Large intestine (tissue), 3 donors: ENCODE data around the gene XXYLT1. TPM values are rescaled to one million over a fixed set of nuclear protein-coding genes. Genes with fewer than 3 reads are reported as not detected.
A peak's percentile ranks its signal among the peaks of the same experiment; 100 is the strongest.
"Not testable (repeated sequence)": the region's sequence is repeated elsewhere in the genome, so short reads cannot be mapped to it uniquely, and the experiment has no call there.

Source experiments
- DNase-seq, 2 donors: peaks; one replicate each; pipeline versions ENCODE4 v3.0.0 to v3.0.0-alpha.2; 2013
- H3K27ac ChIP-seq: one replicate; pipeline ENCODE4 v1.5.1; 2013; ENCODE audit warnings: low read length
- H3K27me3 ChIP-seq: 2 replicates; pipeline ENCODE4 v1.6.1; 2013; ENCODE audit warnings: low read length; ENCODE audit not compliant: control insufficient read depth, insufficient read depth
- H3K36me3 ChIP-seq: 2 replicates; pipeline ENCODE4 v1.6.1; 2013; ENCODE audit warnings: low read length; ENCODE audit not compliant: control insufficient read depth, insufficient read depth
- H3K4me1 ChIP-seq: one replicate; pipeline ENCODE4 v1.6.1; 2013; ENCODE audit warnings: low read length; ENCODE audit not compliant: control insufficient read depth, insufficient read depth
- H3K4me3 ChIP-seq: one replicate; pipeline ENCODE4 v1.5.1; 2013; ENCODE audit warnings: low read length
- H3K9me3 ChIP-seq: one replicate; pipeline ENCODE4 v1.6.1; 2013; ENCODE audit warnings: mild to moderate bottlenecking, low read depth, low read length, moderate library complexity; ENCODE audit not compliant: control insufficient read depth
- WGBS: methylation state at CpG from one replicate; pipeline ENCODE4 v1.1.5; 2013; ENCODE audit warnings: low lambda C conversion rate; ENCODE audit not compliant: insufficient coverage; 5-methylcytosine and 5-hydroxymethylcytosine counted together
- polyA plus RNA-seq: library from polyadenylated mRNA; unstranded; fragments of 120-200 nt; gene quantifications from one replicate; pipeline ENCODE4 v1.2.1, GENCODE V29; 2013

The XXYLT1 gene
- polyA plus RNA-seq, 1 donor = 14.0 TPM

DNA sequence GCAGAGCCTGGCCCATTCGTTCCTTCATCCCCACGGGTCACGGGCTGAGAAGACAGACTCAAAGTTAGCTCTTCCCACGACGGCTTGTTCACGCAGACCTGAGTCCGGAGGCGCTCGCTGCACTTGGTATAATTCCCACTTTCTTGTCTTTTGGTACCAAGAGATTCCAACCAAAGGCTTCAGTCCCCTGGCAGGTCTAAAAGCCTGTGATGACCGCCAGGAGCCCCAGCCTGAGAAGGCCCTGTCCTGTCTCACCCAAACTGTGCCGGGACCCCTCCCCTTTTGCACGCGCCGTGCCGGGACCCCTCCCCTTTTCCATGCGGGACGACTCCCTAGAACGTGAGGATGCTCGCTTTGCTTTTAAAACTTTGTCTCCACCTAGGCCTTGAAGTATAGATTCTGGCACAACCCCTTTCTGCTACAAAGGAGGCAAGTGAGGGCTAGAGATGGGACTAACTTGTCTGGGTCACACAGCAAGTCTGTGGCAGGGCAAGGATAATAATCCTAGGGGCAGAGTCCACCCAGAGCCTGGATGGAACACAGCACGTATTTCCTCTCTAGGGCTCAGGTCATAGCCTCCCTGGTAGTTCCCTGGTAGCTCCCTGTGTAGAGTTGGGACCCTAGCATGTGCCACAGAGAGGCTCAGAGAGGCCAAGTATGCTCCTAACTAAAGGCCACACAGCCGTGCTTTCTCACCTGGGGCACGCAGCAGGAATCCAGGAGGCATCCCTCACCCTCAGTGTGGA is 211.3 kb downstream of the XXYLT1 start:
- Histone ChIP-seq H3K4me3 (no peak overlapping the region), H3K36me3 (no peaks in the 10 kb centered on the region), H3K27ac (no peak overlapping the region), H3K9me3 (no peaks in the 10 kb centered on the region), H3K27me3 (no peaks in the 10 kb centered on the region), H3K4me1 (peaks cover 23% of the 10 kb centered on the region)
- peak; percentile 56 to 82 for DNase-seq
- no CpG with 5 or more reads among the region's 22 CpGs for WGBS

DNA sequence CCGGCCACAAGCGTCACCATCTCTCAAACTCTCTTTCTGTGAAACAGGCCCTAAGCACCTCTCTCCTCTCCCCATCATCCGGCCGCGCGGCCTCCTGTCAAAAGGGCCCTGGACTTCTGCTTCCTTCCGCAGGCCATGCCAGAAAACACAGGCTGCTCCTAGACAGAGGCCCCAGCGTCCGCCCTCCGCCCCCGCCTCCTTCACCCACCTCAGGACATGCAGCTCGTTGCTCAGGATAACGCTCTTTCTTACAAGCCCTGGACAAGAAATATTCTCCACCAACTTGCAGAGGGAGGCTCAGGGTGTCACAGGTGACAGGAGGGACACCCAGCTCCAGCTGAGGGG is 212.0 kb downstream of the XXYLT1 start:
- no peak overlapping the region for H3K27ac ChIP-seq
- WGBS = no CpG with 5 or more reads among the region's 13 CpGs
- no peaks in the 10 kb centered on the region for H3K9me3 ChIP-seq
- DNase-seq = no peak
- H3K36me3 ChIP-seq = no peaks in the 10 kb centered on the region
- no peaks in the 10 kb centered on the region for H3K27me3 ChIP-seq
- no peak overlapping the region for H3K4me3 ChIP-seq
- peaks cover 17% of the 10 kb centered on the region for H3K4me1 ChIP-seq

DNA sequence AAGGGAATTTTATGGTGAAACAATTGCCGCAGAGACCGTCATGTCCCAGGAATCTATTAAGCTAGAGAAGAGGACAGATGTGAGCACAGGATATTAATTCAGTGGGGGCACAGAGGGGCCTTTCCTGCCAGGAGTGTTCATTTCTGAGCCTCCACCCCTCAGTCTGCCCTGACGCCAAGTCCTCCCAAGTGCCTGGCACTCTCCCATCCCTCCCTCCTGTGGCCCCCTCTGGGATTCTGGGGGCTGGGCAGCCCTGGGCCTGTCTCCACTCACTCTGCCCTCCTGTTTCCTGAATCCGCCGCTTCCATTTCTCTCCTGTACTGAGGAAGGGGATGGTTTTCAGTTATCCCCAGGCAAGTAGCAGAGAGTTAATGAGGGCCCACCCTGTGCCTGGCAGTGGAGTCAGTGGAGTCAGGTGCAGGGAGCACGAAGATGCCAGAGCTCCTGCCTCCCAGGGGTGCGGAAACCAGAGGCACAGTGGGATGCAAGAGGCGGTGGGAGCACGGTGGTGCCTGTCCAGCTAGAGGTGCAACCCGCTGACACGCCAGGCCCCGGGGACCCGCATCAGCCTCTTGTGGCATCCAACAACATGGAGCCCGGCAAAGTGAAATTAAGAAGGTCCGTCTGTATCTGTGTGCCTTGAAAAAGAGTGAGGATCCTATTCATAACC is 212.5 kb downstream of the XXYLT1 start:
- no peak overlapping the region for H3K4me3 ChIP-seq
- H3K4me1 ChIP-seq = peaks cover 12% of the 10 kb centered on the region
- H3K36me3 ChIP-seq = no peaks in the 10 kb centered on the region
- no CpG with 5 or more reads among the region's 15 CpGs for WGBS
- no peak for DNase-seq
- H3K27me3 ChIP-seq = no peaks in the 10 kb centered on the region
- no peak overlapping the region for H3K27ac ChIP-seq
- no peaks in the 10 kb centered on the region for H3K9me3 ChIP-seq

DNA sequence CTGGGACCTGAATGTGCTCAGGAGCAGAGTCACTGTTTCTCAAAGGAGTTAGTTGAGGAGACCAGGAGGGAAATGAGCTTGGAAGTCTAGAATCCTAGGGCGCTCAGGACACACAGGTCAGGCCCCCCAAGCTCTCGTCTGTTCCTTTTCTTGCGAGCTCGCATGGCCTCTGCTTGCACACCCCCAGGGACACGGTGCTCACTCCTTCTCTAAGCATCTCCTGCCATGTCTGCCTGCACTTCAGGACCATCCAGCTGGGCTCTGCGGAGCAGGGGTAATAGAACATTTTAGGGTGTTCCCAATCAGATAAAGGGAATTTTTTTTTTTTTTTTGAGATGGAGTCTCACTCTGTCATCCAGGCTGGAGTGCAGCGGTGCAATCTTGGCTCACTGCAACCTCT is 213.2 kb downstream of the XXYLT1 start:
- peaks cover 8% of the 10 kb centered on the region for H3K4me1 ChIP-seq
- no peak overlapping the region for H3K27ac ChIP-seq
- DNase-seq = no peak
- no CpG with 5 or more reads among the region's 7 CpGs for WGBS
- no peaks in the 10 kb centered on the region for H3K9me3 ChIP-seq
- no peaks in the 10 kb centered on the region for H3K36me3 ChIP-seq
- H3K4me3 ChIP-seq = no peak overlapping the region
- no peaks in the 10 kb centered on the region for H3K27me3 ChIP-seq

DNA sequence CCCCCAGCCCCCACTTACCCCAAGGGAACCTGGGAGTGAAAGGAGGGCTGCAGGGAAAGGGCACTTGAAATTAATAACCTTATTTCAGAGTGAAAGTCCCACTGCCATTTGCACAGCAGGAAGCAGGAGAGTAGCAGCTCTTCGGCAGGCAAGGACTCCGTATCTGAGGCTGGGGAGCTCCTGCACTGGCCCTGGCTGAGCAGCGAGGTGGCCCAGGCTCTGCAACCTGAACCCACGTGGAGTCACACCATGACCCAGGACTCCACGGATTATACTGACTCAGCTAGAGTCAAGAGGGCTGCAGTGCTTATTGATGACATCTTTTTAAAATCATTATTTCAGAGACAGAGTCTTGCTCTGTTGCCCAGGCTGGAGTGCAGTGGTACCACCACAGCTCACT is 214.5 kb downstream of the XXYLT1 start:
- no peaks in the 10 kb centered on the region for H3K27me3 ChIP-seq
- H3K4me1 ChIP-seq = peaks cover 8% of the 10 kb centered on the region
- no peak overlapping the region for H3K27ac ChIP-seq
- no CpG with 5 or more reads among the region's 5 CpGs for WGBS
- no peaks in the 10 kb centered on the region for H3K9me3 ChIP-seq
- H3K36me3 ChIP-seq = no peaks in the 10 kb centered on the region
- no peak overlapping the region for H3K4me3 ChIP-seq
- DNase-seq = no peak

DNA sequence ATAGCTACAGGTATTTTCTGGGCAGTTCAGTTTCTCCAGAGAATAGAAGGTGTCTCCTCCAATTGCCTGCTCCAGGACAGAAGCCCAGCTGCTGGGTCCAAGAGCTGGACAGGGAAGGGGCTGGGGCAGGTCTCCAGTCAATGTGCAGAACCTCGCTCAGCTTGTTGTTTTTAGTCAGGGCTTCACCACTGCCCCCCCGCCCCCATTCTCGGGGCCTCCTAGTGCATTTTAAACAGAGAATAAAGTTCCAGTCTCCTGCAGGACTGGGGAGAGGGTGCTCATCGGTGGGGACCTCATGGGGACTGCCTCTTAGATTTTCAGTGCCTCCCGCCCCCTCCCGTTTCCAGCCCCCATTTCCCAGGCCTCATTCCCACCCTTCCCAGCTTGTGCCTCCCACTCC is 216.6 kb downstream of the XXYLT1 start:
- H3K9me3 ChIP-seq = no peaks in the 10 kb centered on the region
- H3K27ac ChIP-seq = no peak overlapping the region
- no peak overlapping the region for H3K4me3 ChIP-seq
- H3K36me3 ChIP-seq = no peaks in the 10 kb centered on the region
- no peak for DNase-seq
- no CpG with 5 or more reads among the region's 6 CpGs for WGBS
- H3K27me3 ChIP-seq = no peaks in the 10 kb centered on the region
- H3K4me1 ChIP-seq = no peaks in the 10 kb centered on the region

DNA sequence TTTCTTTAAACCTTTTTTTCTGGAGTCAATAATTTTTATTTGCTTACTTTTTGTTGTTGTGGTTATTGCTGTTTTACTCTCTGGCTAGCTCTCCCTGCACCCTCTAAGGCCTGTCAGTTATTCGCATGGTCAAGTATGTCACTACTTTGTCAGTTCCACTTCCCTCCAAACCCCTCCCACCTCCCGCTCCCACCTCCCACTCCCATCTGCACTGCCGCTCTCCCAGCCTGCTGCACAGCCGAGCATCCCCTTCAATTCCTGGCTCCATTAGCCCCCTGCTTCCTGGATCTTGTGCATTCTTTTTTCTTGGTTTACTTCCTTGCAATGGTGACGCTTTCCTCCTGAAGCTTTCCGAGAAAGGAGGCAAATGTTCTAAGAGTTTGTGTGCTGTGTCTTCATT is 218.0 kb downstream of the XXYLT1 start:
- WGBS = 88% methylated on average over 1 of the region's 6 CpGs

DNA sequence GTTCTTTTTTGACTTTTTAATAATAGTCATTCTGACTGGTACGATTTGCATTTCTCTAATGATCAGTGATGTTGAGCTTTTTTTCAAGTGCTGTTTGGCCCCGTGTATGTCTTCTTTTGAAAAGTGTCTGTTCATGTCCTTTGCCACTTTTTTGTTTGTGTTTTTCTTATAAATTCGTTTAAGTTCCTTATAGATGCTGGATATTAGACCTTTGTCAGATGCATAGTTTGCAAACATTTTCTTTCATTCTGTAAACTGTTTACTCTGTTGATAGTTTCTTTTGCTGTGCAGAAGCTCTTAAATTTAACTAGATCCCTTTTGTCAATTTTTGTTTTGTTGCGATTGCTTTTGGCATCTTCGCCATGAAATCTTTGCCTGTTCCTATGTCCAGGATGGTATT is 220.7 kb downstream of the XXYLT1 start:
- not testable (repeated sequence) for H3K27ac ChIP-seq, H3K27me3 ChIP-seq, H3K9me3 ChIP-seq, H3K4me1 ChIP-seq, H3K36me3 ChIP-seq, DNase-seq, H3K4me3 ChIP-seq
- 100% methylated on average over 2 of the region's 5 CpGs for WGBS

More for the DNA sequence above, 218.0 kb downstream of the XXYLT1 start:
- Histone ChIP-seq H3K4me3 (no peak overlapping the region), H3K27me3 (no peaks in the 10 kb centered on the region), H3K36me3 (no peaks in the 10 kb centered on the region), H3K9me3 (no peaks in the 10 kb centered on the region), H3K4me1 (no peaks in the 10 kb centered on the region), H3K27ac (no peak overlapping the region)
- DNase-seq = no peak

DNA sequence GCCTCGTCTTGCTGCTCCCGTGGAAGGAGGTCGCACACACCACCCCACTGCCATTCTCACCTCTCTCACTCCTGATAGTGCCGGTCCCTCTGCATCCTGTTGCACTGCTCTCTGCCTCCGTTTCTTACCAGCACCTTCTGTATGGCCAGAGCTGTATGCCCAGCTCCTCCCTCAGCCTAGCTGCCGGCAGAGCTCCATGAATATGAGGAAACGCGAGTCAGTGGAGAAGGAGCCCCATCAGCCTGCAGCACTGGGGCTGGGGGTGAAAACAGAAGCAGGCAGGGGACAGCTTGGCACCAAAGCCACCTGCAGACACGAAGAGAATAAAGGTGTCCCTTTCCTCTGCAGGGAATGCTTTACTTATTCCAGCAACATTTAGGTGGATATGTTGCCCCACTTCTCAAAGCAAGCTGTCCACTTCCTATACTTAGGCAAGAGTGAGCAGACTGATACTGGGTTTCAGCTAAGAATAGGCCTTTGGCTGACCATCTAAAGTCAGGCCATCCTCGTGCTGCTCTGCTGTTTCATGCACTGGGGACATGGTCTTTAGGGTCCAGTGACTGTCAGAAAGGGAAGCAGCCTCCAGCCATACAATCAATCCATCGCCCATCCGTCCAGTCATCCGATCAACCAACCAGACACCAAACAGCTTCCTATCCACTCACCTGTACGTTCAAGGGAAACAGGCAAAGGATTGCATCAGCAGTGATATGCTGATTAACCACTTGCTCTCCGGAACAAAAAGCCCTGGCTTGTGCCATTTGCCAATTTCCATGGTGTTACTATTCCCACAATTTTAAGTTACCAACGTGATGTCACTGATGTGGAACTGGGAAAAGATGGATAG is 222.7 kb downstream of the XXYLT1 start:
- H3K4me3 ChIP-seq = no peak overlapping the region
- no peaks in the 10 kb centered on the region for H3K36me3 ChIP-seq
- H3K4me1 ChIP-seq = no peaks in the 10 kb centered on the region
- H3K9me3 ChIP-seq = no peaks in the 10 kb centered on the region
- 50% methylated on average over 2 of the region's 16 CpGs for WGBS
- H3K27ac ChIP-seq = no peak overlapping the region
- DNase-seq = no peak
- peaks cover 3% of the 10 kb centered on the region for H3K27me3 ChIP-seq

DNA sequence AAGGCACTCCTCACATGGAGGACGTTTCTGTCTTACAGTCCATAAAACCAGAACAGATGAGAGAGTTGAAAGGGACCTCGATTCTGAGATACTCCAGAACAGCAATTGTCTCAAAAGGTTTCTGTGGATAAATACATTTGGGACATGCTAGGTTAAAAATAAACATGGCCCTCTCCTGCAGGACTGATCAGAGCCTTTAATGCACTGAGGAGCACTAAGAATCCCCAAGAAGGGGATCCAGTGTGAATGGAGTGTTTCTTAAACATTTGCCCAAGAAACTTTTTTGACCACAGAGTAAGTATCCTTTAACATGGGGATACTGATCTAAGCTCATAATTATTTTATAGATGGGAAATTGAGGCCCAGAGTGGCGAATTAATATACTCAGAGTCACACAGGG is 223.4 kb downstream of the XXYLT1 start:
- Histone ChIP-seq H3K4me3 (no peak overlapping the region), H3K4me1 (no peaks in the 10 kb centered on the region), H3K9me3 (no peaks in the 10 kb centered on the region), H3K27ac (no peak overlapping the region), H3K27me3 (peaks cover 6% of the 10 kb centered on the region), H3K36me3 (no peaks in the 10 kb centered on the region)
- DNase-seq = no peak
- 60% methylated on average over 2 of the region's 3 CpGs for WGBS
